OCI-LY3 (cell line): ENCODE measurements around the gene LRCH1.

Source experiments
- CTCF ChIP-seq: fragments of 200-600, 300-600 bp; sonication (generic); IDR thresholded peaks from 2 replicates; pipeline ENCODE4 v1.5.1; 2014; ENCODE audit warnings: antibody characterized with exemption, low read length, low read depth
- EZH2phosphoT487 ChIP-seq: fragments of 200-600 bp; shearing (Covaris generic); IDR thresholded peaks from 2 replicates; pipeline ENCODE4 v1.6.1; 2018; ENCODE audit warnings: antibody characterized with exemption, mixed run types, low read depth

GRCh38 chr13:46544208-46544607 lies 8.8 kb upstream of the LRCH1 start:
- TF ChIP-seq CTCF, result no peak
- no peak for TF ChIP-seq EZH2phosphoT487
